Endothelial cell of umbilical vein (primary cell): Measurements from ENCODE around the gene RPAP3. TPM values are rescaled to one million over a fixed set of nuclear protein-coding genes. Genes with fewer than 3 reads are reported as not detected.

Experiments used
- BruUV-seq: library from RNA; stranded (reverse); fragments of 400-500 nt; replicated peaks from 2 replicates; lab custom pipeline; 2021; lab: Mats Ljungman, UMichigan
- CTCF ChIA-PET: fragments of 300-600, 350-600 bp; sonication (Branson Sonifier 250); formaldehyde crosslinking; loops from one replicate; lab custom pipeline; 2021; ENCODE audit warnings: antibody characterized with exemption, inconsistent platforms; lab: Charles Lee
- POLR2A ChIA-PET: fragments of 300-600, 350-600 bp; sonication (Branson Sonifier 250); formaldehyde crosslinking; loops from one replicate; lab custom pipeline; 2021; ENCODE audit warnings: antibody characterized with exemption, inconsistent platforms; lab: Charles Lee
- DNase-seq: peaks from one replicate; pipeline ENCODE4 v3.0.0-alpha.2; 2011; ENCODE audit warnings: low read depth, low spot score
- FAIRE-seq: peaks from 2 replicates; lab custom pipeline; 2011; peaks lifted over from hg19 to GRCh38; lab: Jason Lieb, UNC
- H2AFZ ChIP-seq: 2 replicates; pipeline ENCODE4 v1.6.0; 2012; ENCODE audit warnings: low read depth, low read length, control low read depth, inconsistent platforms
- H3K27ac ChIP-seq: 2 replicates; pipeline ENCODE4 v1.5.1; 2011; ENCODE audit warnings: low read depth, mild to moderate bottlenecking, control low read depth, low read length, moderate library complexity; ENCODE audit not compliant: insufficient read depth
- H3K27me3 ChIP-seq, 2 experiments: 2 replicates each; pipeline versions ENCODE4 v1.6.0 to v1.6.1; 2011; ENCODE audit warnings: low read length in 2 of 2, mixed read lengths in 1 of 2; ENCODE audit not compliant: control insufficient read depth in 2 of 2, insufficient read depth in 2 of 2
- H3K36me3 ChIP-seq, 2 experiments: 2 replicates in 1 of 2; 3 replicates in 1 of 2; pipeline ENCODE4 v1.5.1; 2011; ENCODE audit warnings: low read length in 2 of 2, mild to moderate bottlenecking in 1 of 2, moderate library complexity in 1 of 2; ENCODE audit not compliant: control insufficient read depth in 2 of 2, insufficient read depth in 2 of 2; ENCODE audit errors: extremely low read depth in 1 of 2
- H3K4me1 ChIP-seq: 3 replicates; pipeline ENCODE4 v1.5.1; 2011; ENCODE audit warnings: mild to moderate bottlenecking, low read length; ENCODE audit not compliant: control insufficient read depth, insufficient read depth; ENCODE audit errors: extremely low read depth
- H3K4me2 ChIP-seq: 2 replicates; pipeline ENCODE4 v1.6.1; 2011; ENCODE audit warnings: low read length, control low read depth, mixed read lengths; ENCODE audit not compliant: insufficient read depth
- H3K4me3 ChIP-seq, 3 experiments: fragments of 200-600 bp in 1 of 3; sonication (generic), shearing (Covaris generic) in 1 of 3; replicated peaks in 1 of 3; 2 replicates each; pipeline ENCODE4 v1.5.1; 2011 to 2016; ENCODE audit warnings: control low read depth in 3 of 3, low read length in 3 of 3, mild to moderate bottlenecking in 2 of 3, inconsistent platforms in 1 of 3, low read depth in 1 of 3, moderate library complexity in 1 of 3; ENCODE audit not compliant: insufficient read depth in 1 of 3
- H3K79me2 ChIP-seq: 2 replicates; pipeline ENCODE4 v1.6.0; 2012; ENCODE audit warnings: low read length, inconsistent platforms; ENCODE audit not compliant: control insufficient read depth, insufficient read depth
- H3K9ac ChIP-seq: replicated peaks from 2 replicates; pipeline ENCODE3; 2011; ENCODE audit warnings: low read length, control low read depth; ENCODE audit not compliant: insufficient read depth; ENCODE audit errors: extremely low read depth
- H3K9me1 ChIP-seq: replicated peaks from 3 replicates; pipeline ENCODE4 v1.6.0; 2011; ENCODE audit warnings: mild to moderate bottlenecking, low read length; ENCODE audit not compliant: control insufficient read depth, insufficient read depth; ENCODE audit errors: extremely low read depth
- H3K9me3 ChIP-seq: replicated peaks from 2 replicates; pipeline ENCODE4 v1.5.1; 2012; ENCODE audit warnings: low read length, inconsistent platforms; ENCODE audit not compliant: control insufficient read depth, insufficient read depth
- H4K20me1 ChIP-seq: replicated peaks from 2 replicates; pipeline ENCODE3; 2011; ENCODE audit warnings: mild to moderate bottlenecking, low read length; ENCODE audit not compliant: control insufficient read depth, insufficient read depth; ENCODE audit errors: extremely low read depth
- EZH2 ChIP-seq: IDR thresholded peaks from 2 replicates; pipeline ENCODE4 v1.6.1; 2012; ENCODE audit warnings: borderline replicate concordance, low read depth, mild to moderate bottlenecking, moderate library complexity, low read length, inconsistent platforms; ENCODE audit not compliant: severe bottlenecking
- FOS ChIP-seq: IDR thresholded peaks from 2 replicates; pipeline ENCODE4 v1.6.1; 2011; ENCODE audit warnings: mild to moderate bottlenecking, low read length, moderate library complexity, borderline replicate concordance; ENCODE audit not compliant: insufficient read depth
- GATA2 ChIP-seq: IDR thresholded peaks from 2 replicates; pipeline ENCODE4 v1.7.0; 2011; ENCODE audit warnings: low read depth, mild to moderate bottlenecking, moderate library complexity, mixed read lengths, low read length; ENCODE audit not compliant: insufficient read length, insufficient read depth
- JUN ChIP-seq: IDR thresholded peaks from 2 replicates; pipeline ENCODE4 v1.6.1; 2011; ENCODE audit warnings: borderline replicate concordance, low read depth; ENCODE audit not compliant: insufficient read length, insufficient read depth
- MYC ChIP-seq: IDR thresholded peaks from one replicate; pipeline ENCODE4 v1.6.1; 2011; ENCODE audit warnings: mild to moderate bottlenecking, low read depth, low read length
- POLR2A ChIP-seq: IDR thresholded peaks from 2 replicates; pipeline ENCODE4 v1.6.1; 2012; ENCODE audit warnings: low read depth, mild to moderate bottlenecking, control low read depth, low read length
- POLR2AphosphoS5 ChIP-seq: IDR thresholded peaks from 2 replicates; pipeline ENCODE4 v1.6.1; 2012; ENCODE audit warnings: low read depth, mild to moderate bottlenecking, control low read depth, low read length, moderate library complexity; ENCODE audit not compliant: insufficient read depth
- dilution Hi-C: fragments of 300-500 bp; cut with MboI; formaldehyde crosslinking; loops from one replicate; pipeline ENCODE4 v1.15.0; 2019; ENCODE audit warnings: low sequenced_read_pairs; ENCODE audit not compliant: extremely low pct_ligation_motif_present
- intact Hi-C: fragments of 100-400 bp; cut with micrococcal nuclease; formaldehyde crosslinking; loops from one replicate; pipeline ENCODE4 v1.10.0; 2022
- polyA plus RNA-seq, 4 experiments: library from polyadenylated mRNA; depleted of rRNA in 3 of 4; stranded (reverse) in 3 of 4; unstranded in 1 of 4; fragments of >200 nt; gene quantifications; 2 replicates each; pipeline versions ENCODE4 v1.2.1 to v1.2.3, GENCODE V29; 2011 to 2012; ENCODE audit warnings: missing spikeins in 1 of 4
- total RNA-seq: library from RNA; stranded (reverse); gene quantifications from 2 replicates; pipeline ENCODE4 v1.2.3, GENCODE V29; 2021
- TF ChIP-seq, protein P1 (sequence below), 2 donors: IDR thresholded peaks; 1 replicate in 1 of 2; 2 replicates in 1 of 2; pipeline ENCODE4 v1.5.1; 2011; ENCODE audit warnings: low read length in 2 of 2, mild to moderate bottlenecking in 2 of 2, moderate library complexity in 2 of 2, control low read depth in 1 of 2, inconsistent platforms in 1 of 2, low read depth in 1 of 2; ENCODE audit not compliant: insufficient read depth in 1 of 2; ENCODE audit errors: extremely low read depth in 1 of 2
- TF ChIP-seq, protein P2 (sequence below): IDR thresholded peaks from 2 replicates; pipeline ENCODE4 v1.6.1; 2011; ENCODE audit not compliant: insufficient read depth, insufficient read length

Gene RPAP3
- total and polyA plus RNA-seq, 2 donors (not counting 3 experiments of a cell fraction or from before 2014, with no cell fraction given) = 3.9 to 29.8 TPM

DNA sequence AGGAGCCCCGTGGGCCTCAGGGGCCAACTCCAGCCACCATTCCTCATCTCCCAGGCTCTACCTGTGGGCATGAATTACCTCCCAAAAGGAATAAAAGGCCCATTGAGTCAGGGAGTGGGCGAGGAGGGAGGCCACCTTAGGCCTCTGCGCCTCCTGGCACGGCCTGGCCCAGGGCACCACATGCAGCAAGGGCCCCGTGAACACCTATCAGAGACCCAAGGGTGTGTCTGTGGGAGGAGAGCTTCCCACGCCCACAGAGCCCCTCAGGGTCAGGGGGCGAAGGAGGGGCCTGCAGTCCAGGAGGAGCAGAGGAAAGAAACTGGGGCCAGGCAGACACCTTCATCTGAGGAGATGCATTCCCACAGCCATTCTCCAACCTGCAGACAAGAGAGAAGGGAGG lies 40.7 kb upstream of the RPAP3 start:
- H4K20me1 ChIP-seq = no peaks in the 10 kb centered on the region
- H3K9me3 ChIP-seq = no peaks in the 10 kb centered on the region
- H3K4me3 ChIP-seq = no peak overlapping the region
- H2AFZ ChIP-seq = no peak overlapping the region
- FAIRE-seq (no peak), DNase-seq (no peak)
- H3K79me2 ChIP-seq = no peaks in the 10 kb centered on the region
- H3K27me3 ChIP-seq = no peaks in the 10 kb centered on the region
- no peak overlapping the region for H3K4me2 ChIP-seq
- peaks cover 6 to 50% of the 10 kb centered on the region in 2 experiments for H3K36me3 ChIP-seq
- dilution Hi-C loops (no loop called here), intact Hi-C loops (no loop called here)
- H3K9me1 ChIP-seq = no peaks in the 10 kb centered on the region
- H3K4me1 ChIP-seq = peaks cover 3% of the 10 kb centered on the region
- TF ChIP-seq, protein P1, sequence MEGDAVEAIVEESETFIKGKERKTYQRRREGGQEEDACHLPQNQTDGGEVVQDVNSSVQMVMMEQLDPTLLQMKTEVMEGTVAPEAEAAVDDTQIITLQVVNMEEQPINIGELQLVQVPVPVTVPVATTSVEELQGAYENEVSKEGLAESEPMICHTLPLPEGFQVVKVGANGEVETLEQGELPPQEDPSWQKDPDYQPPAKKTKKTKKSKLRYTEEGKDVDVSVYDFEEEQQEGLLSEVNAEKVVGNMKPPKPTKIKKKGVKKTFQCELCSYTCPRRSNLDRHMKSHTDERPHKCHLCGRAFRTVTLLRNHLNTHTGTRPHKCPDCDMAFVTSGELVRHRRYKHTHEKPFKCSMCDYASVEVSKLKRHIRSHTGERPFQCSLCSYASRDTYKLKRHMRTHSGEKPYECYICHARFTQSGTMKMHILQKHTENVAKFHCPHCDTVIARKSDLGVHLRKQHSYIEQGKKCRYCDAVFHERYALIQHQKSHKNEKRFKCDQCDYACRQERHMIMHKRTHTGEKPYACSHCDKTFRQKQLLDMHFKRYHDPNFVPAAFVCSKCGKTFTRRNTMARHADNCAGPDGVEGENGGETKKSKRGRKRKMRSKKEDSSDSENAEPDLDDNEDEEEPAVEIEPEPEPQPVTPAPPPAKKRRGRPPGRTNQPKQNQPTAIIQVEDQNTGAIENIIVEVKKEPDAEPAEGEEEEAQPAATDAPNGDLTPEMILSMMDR (IDR thresholded peaks at IDR 0.05; ENCODE audit: extremely low read depth in 1 of 2, insufficient read depth in 1 of 2, low read depth in 1 of 2, low read length in 2 of 2) = no peak
- TF ChIP-seq GATA2 = no peak
- no peak overlapping the region for H3K27ac ChIP-seq
- ChIA-PET POLR2A (no interaction called here), CTCF (interaction anchor here (1.0 kb wide), 1 partner anchor 20 kb away, joined by 6 read pairs; no protein-coding TSS in a partner anchor)
- H3K9ac ChIP-seq = no peak overlapping the region
- no TSS peak for BruUV-seq

DNA sequence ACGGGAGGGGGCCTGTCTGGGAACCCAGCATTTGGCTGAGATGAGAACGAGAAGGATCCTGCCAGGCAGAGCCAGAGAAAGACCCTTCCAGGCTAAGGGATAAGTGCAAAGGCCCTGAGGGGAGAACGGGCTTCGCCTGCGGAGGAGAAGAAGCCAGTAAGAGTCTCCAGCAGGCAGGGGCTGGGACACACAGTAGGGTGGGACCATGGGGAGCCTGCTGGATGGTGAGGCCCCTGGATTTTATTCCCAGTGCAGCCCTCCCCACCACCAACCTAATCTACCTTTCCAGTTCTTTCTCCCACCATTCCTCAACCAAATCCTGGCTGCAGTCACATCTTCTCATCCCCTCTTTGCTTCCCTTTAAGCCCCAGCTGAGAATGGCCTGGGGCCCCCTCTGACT lies 40.2 kb upstream of the RPAP3 start:
- Histone ChIP-seq H3K4me2 (no peak overlapping the region), H4K20me1 (no peaks in the 10 kb centered on the region), H3K9me1 (no peaks in the 10 kb centered on the region), H3K4me3 (no peak overlapping the region), H3K27ac (no peak overlapping the region), H3K27me3 (no peaks in the 10 kb centered on the region), H3K36me3 (peaks cover 6 to 47% of the 10 kb centered on the region in 2 experiments), H3K4me1 (peaks cover 7% of the 10 kb centered on the region), H3K79me2 (no peaks in the 10 kb centered on the region), H3K9ac (no peak overlapping the region), H3K9me3 (no peaks in the 10 kb centered on the region), H2AFZ (no peak overlapping the region)
- BruUV-seq = no TSS peak
- dilution Hi-C loops (no loop called here), intact Hi-C loops (no loop called here)
- CTCF ChIA-PET = interaction anchor here (1.0 to 6.7 kb wide), 2 partner anchors 11 to 21 kb away, joined by 6 to 191 read pairs; partner anchors contain the start of gene RAPGEF3
- FAIRE-seq (no peak), DNase-seq (no peak)
- TF ChIP-seq, protein P2, sequence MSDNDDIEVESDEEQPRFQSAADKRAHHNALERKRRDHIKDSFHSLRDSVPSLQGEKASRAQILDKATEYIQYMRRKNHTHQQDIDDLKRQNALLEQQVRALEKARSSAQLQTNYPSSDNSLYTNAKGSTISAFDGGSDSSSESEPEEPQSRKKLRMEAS = no peak
- TF ChIP-seq MYC (no peak), POLR2A (no peak), EZH2 (no peak), JUN (no peak), GATA2 (no peak), FOS (no peak), POLR2AphosphoS5 (no peak)
- TF ChIP-seq, protein P1 (IDR thresholded peaks at IDR 0.05; ENCODE audit: extremely low read depth in 1 of 2, insufficient read depth in 1 of 2, low read depth in 1 of 2, low read length in 2 of 2) = no peak
- POLR2A ChIA-PET = no interaction called here
